SK-N-SH (cell line): ENCODE measurements around the gene RMDN2. TPM values are rescaled to one million over a fixed set of nuclear protein-coding genes. Genes with fewer than 3 reads are reported as not detected.

ENCODE experiments used
- CTCF ChIA-PET: fragments of 300-600, 350-600 bp; formaldehyde crosslinking; extraction: SDS; loops from one replicate; lab custom pipeline; 2021; lab: Yijun Ruan, JAX
- POLR2A ChIA-PET: fragments of 350-600 bp; sonication (Branson Sonifier 250); formaldehyde crosslinking; extraction: SDS; loops from one replicate; lab custom pipeline; 2020; ENCODE audit warnings: antibody characterized with exemption, inconsistent platforms; lab: Yijun Ruan, JAX
- DNase-seq: peaks from one replicate; pipeline ENCODE4 v3.0.0; 2012
- H2AFZ ChIP-seq: fragments of 200-600 bp; sonication (generic); 2 replicates; pipeline ENCODE4 v1.8.1; 2016; ENCODE audit warnings: antibody characterized with exemption, mild to moderate bottlenecking, low read depth
- H3F3A ChIP-seq: fragments of 200-600 bp; sonication (generic); replicated peaks from 2 replicates; pipeline ENCODE3; 2016; ENCODE audit warnings: antibody characterized with exemption, mild to moderate bottlenecking; ENCODE audit not compliant: insufficient read depth
- H3K27ac ChIP-seq, 2 experiments: fragments of 200-500 bp in 1 of 2; fragments of 200-600 bp in 1 of 2; sonication (Bioruptor generic) in 1 of 2; sonication (generic), shearing (Covaris generic) in 1 of 2; 2 replicates each; pipeline versions ENCODE4 v1.5.1 to v1.6.1; 2014 to 2016; ENCODE audit warnings: low read depth in 2 of 2, inconsistent platforms in 1 of 2, low read length in 1 of 2, mild to moderate bottlenecking in 1 of 2, mixed read lengths in 1 of 2
- H3K27me3 ChIP-seq: fragments of 200-600 bp; sonication (generic), shearing (Covaris generic); 2 replicates; pipeline ENCODE4 v1.6.1; 2016; ENCODE audit warnings: mixed run types; ENCODE audit not compliant: insufficient read depth
- H3K36me3 ChIP-seq, 2 experiments: fragments of 200-500 bp in 1 of 2; fragments of 200-600 bp in 1 of 2; sonication (Bioruptor generic) in 1 of 2; sonication (generic) in 1 of 2; replicated peaks in 1 of 2; 2 replicates each; pipeline versions ENCODE3 to v1.5.1; 2014 to 2016; ENCODE audit warnings: low read length in 1 of 2, mild to moderate bottlenecking in 1 of 2; ENCODE audit not compliant: insufficient read depth in 2 of 2, control insufficient read depth in 1 of 2
- H3K4me1 ChIP-seq, 2 experiments: fragments of 200-500 bp in 1 of 2; fragments of 200-600 bp in 1 of 2; sonication (Bioruptor generic) in 1 of 2; sonication (generic), shearing (Covaris generic) in 1 of 2; 2 replicates each; pipeline versions ENCODE4 v1.5.1 to v1.6.1; 2014 to 2016; ENCODE audit warnings: low read depth in 1 of 2, low read length in 1 of 2, mixed run types in 1 of 2; ENCODE audit not compliant: insufficient read depth in 2 of 2, control insufficient read depth in 1 of 2
- H3K4me2 ChIP-seq: fragments of 200-600 bp; sonication (generic), shearing (Covaris generic); 2 replicates; pipeline ENCODE4 v1.6.1; 2017; ENCODE audit warnings: mixed run types
- H3K4me3 ChIP-seq, 2 experiments: fragments of 200-500 bp in 1 of 2; fragments of 200-600 bp in 1 of 2; sonication (Bioruptor generic) in 1 of 2; sonication (generic), shearing (Covaris generic) in 1 of 2; 2 replicates each; pipeline versions ENCODE4 v1.5.1 to v1.8.1; 2014 to 2016; ENCODE audit warnings: low read depth in 2 of 2, inconsistent platforms in 1 of 2, low read length in 1 of 2, mild to moderate bottlenecking in 1 of 2, mixed read lengths in 1 of 2, moderate library complexity in 1 of 2
- H3K79me2 ChIP-seq: fragments of 200-600 bp; sonication (generic); 2 replicates; pipeline ENCODE4 v1.8.1; 2017; ENCODE audit warnings: mild to moderate bottlenecking; ENCODE audit not compliant: insufficient read depth
- H3K9ac ChIP-seq: fragments of 200-600 bp; sonication (generic); 2 replicates; pipeline ENCODE4 v1.6.1; 2017; ENCODE audit warnings: mixed run types
- H3K9me2 ChIP-seq: fragments of 200-600 bp; sonication (generic); 2 replicates; pipeline ENCODE4 v1.6.1; 2017; ENCODE audit warnings: mixed run types
- H3K9me3 ChIP-seq: fragments of 200-600 bp; sonication (generic); 2 replicates; pipeline ENCODE4 v1.6.1; 2017; ENCODE audit warnings: mixed run types, mild to moderate bottlenecking, moderate library complexity
- H4K20me1 ChIP-seq: fragments of 200-600 bp; sonication (generic); 2 replicates; pipeline ENCODE4 v1.6.1; 2017; ENCODE audit warnings: mild to moderate bottlenecking, mixed run types; ENCODE audit not compliant: insufficient read depth
- ELF1 ChIP-seq: IDR thresholded peaks from 2 replicates; pipeline ENCODE4 v1.4.0; 2012
- EP300 ChIP-seq, 2 experiments: IDR thresholded peaks; 2 replicates each; pipeline versions ENCODE4 v1.4.0 to v1.6.1; 2012; ENCODE audit warnings: borderline replicate concordance in 1 of 2, low read depth in 1 of 2, low read length in 1 of 2
- FOSL2 ChIP-seq: IDR thresholded peaks from 2 replicates; pipeline ENCODE4 v1.4.0; 2012; ENCODE audit warnings: low read depth, mild to moderate bottlenecking, moderate library complexity, borderline replicate concordance
- FOXJ3 ChIP-seq: sonication (generic); formaldehyde crosslinking; IDR thresholded peaks from 2 replicates; pipeline ENCODE4 v1.5.1; 2020; ENCODE audit warnings: mild to moderate bottlenecking, missing genetic modification reagents
- FOXM1 ChIP-seq: IDR thresholded peaks from 2 replicates; pipeline ENCODE4 v1.4.0; 2012; ENCODE audit warnings: low read depth, mild to moderate bottlenecking
- GABPA ChIP-seq: IDR thresholded peaks from 2 replicates; pipeline ENCODE4 v1.4.0; 2012; ENCODE audit warnings: low read depth, mild to moderate bottlenecking
- JUND ChIP-seq: IDR thresholded peaks from 2 replicates; pipeline ENCODE4 v1.4.0; 2012
- MAX ChIP-seq: IDR thresholded peaks from 2 replicates; pipeline ENCODE4 v1.4.0; 2012; ENCODE audit warnings: low read depth
- NFIC ChIP-seq: IDR thresholded peaks from 2 replicates; pipeline ENCODE4 v1.4.0; 2012; ENCODE audit warnings: borderline replicate concordance
- PBX3 ChIP-seq: IDR thresholded peaks from 2 replicates; pipeline ENCODE4; 2012
- POLR2AphosphoS5 ChIP-seq: IDR thresholded peaks from 2 replicates; pipeline ENCODE4 v1.6.1; 2012; ENCODE audit warnings: low read depth, low read length
- RAD21 ChIP-seq: IDR thresholded peaks from 2 replicates; pipeline ENCODE4 v1.6.1; 2012; ENCODE audit warnings: mild to moderate bottlenecking, low read length
- RCOR1 ChIP-seq: fragments of 150-350 bp; IDR thresholded peaks from 2 replicates; pipeline ENCODE4 v1.6.1; 2017; ENCODE audit warnings: antibody characterized with exemption, low read length
- REST ChIP-seq: IDR thresholded peaks from 2 replicates; pipeline ENCODE4 v1.6.1; 2012; ENCODE audit warnings: mild to moderate bottlenecking, low read depth, low read length, moderate library complexity
- RXRA ChIP-seq: IDR thresholded peaks from 2 replicates; pipeline ENCODE4 v1.4.0; 2012; ENCODE audit warnings: low read depth, mild to moderate bottlenecking, borderline replicate concordance
- SMC3 ChIP-seq: IDR thresholded peaks from 2 replicates; pipeline ENCODE4 v1.6.1; 2012; ENCODE audit warnings: low read depth, low read length, improper control_type of control experiment
- TAF1 ChIP-seq: IDR thresholded peaks from 2 replicates; pipeline ENCODE4 v1.6.1; 2012; ENCODE audit warnings: low read depth, mild to moderate bottlenecking, low read length, moderate library complexity, borderline replicate concordance
- USF1 ChIP-seq: IDR thresholded peaks from 2 replicates; pipeline ENCODE4 v1.4.0; 2012; ENCODE audit warnings: low read depth, borderline replicate concordance
- WGBS: methylation state at CpG from one replicate; pipeline ENCODE4 v1.1.6; 2017; ENCODE audit warnings: low lambda C conversion rate; 5-methylcytosine and 5-hydroxymethylcytosine counted together
- polyA plus RNA-seq, 3 experiments: library from polyadenylated mRNA; depleted of rRNA; stranded (reverse); fragments of >200 nt; gene quantifications; 2 replicates each; pipeline ENCODE4 v1.2.3, GENCODE V29; 2012

The RMDN2 gene
- polyA plus RNA-seq, 1 of the 3 experiments (the other 2 are of a cell fraction): 7.3 TPM

- Histone ChIP-seq H3K79me2 (no peaks in the 10 kb centered on the region), H3K9me2 (no peaks in the 10 kb centered on the region), H3K4me1 (peaks cover 0 to 3% of the 10 kb centered on the region in 2 experiments; a peak in 2 of 4 replicates), H3K4me3 (no peak overlapping the region), H3K27ac (peak overlapping the region in 1 of 2 experiments; percentile 3; a peak in 1 of 4 replicates), H3K4me2 (no peak overlapping the region), H3K9me3 (no peaks in the 10 kb centered on the region), H4K20me1 (no peaks in the 10 kb centered on the region), H3F3A (no peaks in the 10 kb centered on the region), H2AFZ (no peak overlapping the region), H3K27me3 (no peaks in the 10 kb centered on the region), H3K36me3 (peaks cover 0 to 19% of the 10 kb centered on the region in 2 experiments), H3K9ac (no peak overlapping the region)
- ChIA-PET CTCF (interaction anchor here (0.6 to 3.9 kb wide), 12 partner anchors 17 to 589 kb away, joined by 3 to 59 read pairs (median 4); partner anchors contain the start of gene CYP1B1), POLR2A (no interaction called here)
- DNase-seq: no peak
- TF ChIP-seq RCOR1 (no peak), TAF1 (no peak), MAX (no peak), JUND (no peak), GABPA (no peak), EP300 (IDR thresholded peaks at IDR 0.05; ENCODE audit: borderline replicate concordance in 1 of 2, low read depth in 1 of 2, low read length in 1 of 2) (no peak), NFIC (no peak), SMC3 (no peak), REST (no peak), POLR2AphosphoS5 (no peak), FOXJ3 (CRISPR knock-in tag) (no peak), FOXM1 (no peak), RAD21 (no peak), ELF1 (no peak), FOSL2 (no peak), USF1 (no peak), PBX3 (no peak), RXRA (no peak)
- WGBS: 72% methylated on average over 1 of the region's 1 CpG
These were observed 59.1 kb downstream of the RMDN2 start for GRCh38 chr2:37984176-37984575.
